ENCODE measurements around the gene ACSM4. TPM values are rescaled to one million over a fixed set of nuclear protein-coding genes. Genes with fewer than 3 reads are reported as not detected.

ACSM4 gene
- total and polyA plus RNA-seq, 9 of the 15 experiments (the other 6 are each of a cell fraction or from before 2014, with no cell fraction given) = not detected

GRCh38 chr12:7373226-7373625 lies 69.4 kb downstream of the ACSM4 start (continued):
- TF ChIP-seq ZNF609 (CRISPR knock-in tag; IDR thresholded peaks at IDR 0.05; ENCODE audit: borderline replicate concordance) (no peak), ARID1B (IDR thresholded peaks at IDR 0.05) (peak; percentile 54), GATA2 (CRISPR knock-in tag; IDR thresholded peaks at IDR 0.05) (no peak; the same call in 1 of the 2 replicates), TFAP4 (CRISPR knock-in tag; IDR thresholded peaks at IDR 0.05; ENCODE audit: borderline replicate concordance) (peak; percentile 34; the same call in 1 of the 2 replicates), TRIM24 (IDR thresholded peaks at IDR 0.05) (peak in 1 of 2 experiments; percentile 25; a peak in 1 of 4 replicates), RCOR1 (IDR thresholded peaks at IDR 0.05; ENCODE audit: borderline replicate concordance in 1 of 2, low read depth in 2 of 2, low read length in 2 of 2) (peak in 1 of 2 experiments; percentile 25; a peak in 1 of 4 replicates), NR2F6 (CRISPR knock-in tag; IDR thresholded peaks at IDR 0.05) (no peak), HNRNPH1 (optimal IDR thresholded peaks at IDR 0.05; ENCODE audit: low read depth, low read length) (no peak), NCOR1 (IDR thresholded peaks at IDR 0.05) (peak; percentile 77), CREM (IDR thresholded peaks at IDR 0.05; ENCODE audit: low read depth) (peak; percentile 31; the same call in 1 of the 2 replicates), BACH1 (tag; IDR thresholded peaks at IDR 0.05) (no peak)
